ENCODE measurements around the gene BLVRB.

DNA sequence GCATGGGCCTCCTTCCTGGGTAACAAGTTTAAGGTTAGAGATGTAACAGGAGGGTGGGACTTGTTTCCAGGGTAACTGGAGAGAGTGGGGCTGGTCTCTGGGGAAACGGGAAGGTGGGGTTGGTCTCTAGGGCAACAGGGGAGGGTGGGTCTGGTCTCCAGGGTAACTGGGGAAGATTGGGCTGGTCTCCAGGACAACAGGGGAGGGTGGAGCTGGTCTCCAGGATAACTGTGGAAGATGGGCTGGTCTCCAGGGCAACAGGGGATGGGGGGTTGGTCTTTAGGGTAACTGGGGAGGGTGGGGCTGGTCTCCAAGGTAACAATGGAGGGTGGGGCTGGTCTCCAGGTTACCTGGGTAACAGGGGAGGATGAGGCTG lies 37.8 kb upstream of the BLVRB start:
- no peak for TF ChIP-seq EZH2 (IDR thresholded peaks at IDR 0.05; ENCODE audit: low read length, unreplicated experiment)
- TF ChIP-seq EZH2phosphoT487 (IDR thresholded peaks at IDR 0.05; ENCODE audit: borderline replicate concordance, low read length), result no peak

All from PC-3 (cell line).